GM23338 (cell line): ENCODE measurements around the gene DNAJB2. TPM values are rescaled to one million over a fixed set of nuclear protein-coding genes. Genes with fewer than 3 reads are reported as not detected.

Source experiments
- ATAC-seq: fragments of 200-7000 bp; cut with Tn5 transposase; 3 replicates; pipeline ENCODE4 v1.9.1; 2020
- DNase-seq: peaks from one replicate; pipeline ENCODE4 v3.0.0-alpha.2; 2015; ENCODE audit warnings: low spot score
- H2AFZ ChIP-seq: fragments of 200-600 bp; sonication (generic); 2 replicates; pipeline ENCODE4 v1.8.0; 2016; ENCODE audit warnings: antibody characterized with exemption, mild to moderate bottlenecking, moderate library complexity
- H3F3A ChIP-seq: fragments of 200-600 bp; sonication (generic); replicated peaks from 2 replicates; pipeline ENCODE4 v1.8.0; 2017; ENCODE audit warnings: antibody characterized with exemption, mixed run types, low read depth
- H3K27ac ChIP-seq: fragments of 200-600 bp; sonication (generic); 2 replicates; pipeline ENCODE4 v1.6.1; 2016; ENCODE audit warnings: low read depth
- H3K27me3 ChIP-seq: fragments of 200-600 bp; sonication (generic); 2 replicates; pipeline ENCODE4 v1.8.0; 2016; ENCODE audit warnings: mild to moderate bottlenecking, mixed run types, moderate library complexity; ENCODE audit not compliant: insufficient read depth
- H3K36me3 ChIP-seq: fragments of 200-600 bp; sonication (generic); 2 replicates; pipeline ENCODE4 v1.8.0; 2016; ENCODE audit warnings: mild to moderate bottlenecking; ENCODE audit not compliant: insufficient read depth
- H3K4me1 ChIP-seq: fragments of 200-600 bp; sonication (generic); 2 replicates; pipeline ENCODE4 v1.8.0; 2016; ENCODE audit warnings: mild to moderate bottlenecking, moderate library complexity; ENCODE audit not compliant: insufficient read depth
- H3K4me2 ChIP-seq: fragments of 200-600 bp; sonication (generic); 2 replicates; pipeline ENCODE4 v1.7.1; 2017; ENCODE audit warnings: mixed run types
- H3K4me3 ChIP-seq: fragments of 200-600 bp; sonication (generic); 2 replicates; pipeline ENCODE4 v1.6.1; 2016; ENCODE audit warnings: mixed run types
- H3K79me2 ChIP-seq: fragments of 200-600 bp; sonication (generic); replicated peaks from 2 replicates; pipeline ENCODE4 v1.8.0; 2017; ENCODE audit warnings: mild to moderate bottlenecking; ENCODE audit not compliant: insufficient read depth
- H3K9me2 ChIP-seq: fragments of 200-600 bp; sonication (generic); 2 replicates; pipeline ENCODE4 v1.8.0; 2017; ENCODE audit not compliant: insufficient read depth
- H4K20me1 ChIP-seq: fragments of 200-600 bp; sonication (generic); replicated peaks from 2 replicates; pipeline ENCODE4 v1.8.0; 2017; ENCODE audit warnings: mild to moderate bottlenecking; ENCODE audit not compliant: insufficient read depth
- H3K27ac Mint-ChIP-seq: 2 replicates; pipeline ENCODE4 v1.8.0; 2020; ENCODE audit warnings: inconsistent platforms, mild to moderate bottlenecking, moderate library complexity, mixed read lengths
- H3K27me3 Mint-ChIP-seq: 3 replicates; pipeline ENCODE4 v1.8.0; 2022; ENCODE audit warnings: low read depth, mild to moderate bottlenecking, moderate library complexity, mixed read lengths, inconsistent platforms; ENCODE audit not compliant: insufficient read depth, poor library complexity
- H3K36me3 Mint-ChIP-seq: 3 replicates; pipeline ENCODE4 v1.8.0; 2021; ENCODE audit warnings: low read depth, mild to moderate bottlenecking, inconsistent platforms, moderate library complexity, mixed read lengths
- H3K4me1 Mint-ChIP-seq: 3 replicates; pipeline ENCODE4 v1.8.0; 2020; ENCODE audit warnings: mild to moderate bottlenecking, inconsistent platforms, mixed read lengths
- H3K4me3 Mint-ChIP-seq: 3 replicates; pipeline ENCODE4 v1.8.0; 2021; ENCODE audit warnings: moderate library complexity, mild to moderate bottlenecking, inconsistent platforms, mixed read lengths
- H3K9me3 Mint-ChIP-seq: 3 replicates; pipeline ENCODE4 v1.8.0; 2020; ENCODE audit warnings: moderate library complexity, mild to moderate bottlenecking, inconsistent platforms, mixed read lengths
- CREB1 ChIP-seq: fragments of 250-450 bp; sonication (Bioruptor Pico); IDR thresholded peaks from 2 replicates; pipeline ENCODE4 v1.5.0; 2020; ENCODE audit warnings: low read depth, mild to moderate bottlenecking, moderate library complexity
- ETS1 ChIP-seq: IDR thresholded peaks from 2 replicates; pipeline ENCODE4 v1.6.1; 2016; ENCODE audit warnings: antibody characterized with exemption
- JUNB ChIP-seq: IDR thresholded peaks from one replicate; pipeline ENCODE4 v1.6.1; 2016; ENCODE audit warnings: antibody characterized with exemption; ENCODE audit not compliant: unreplicated experiment
- NANOG ChIP-seq: IDR thresholded peaks from 2 replicates; pipeline ENCODE4 v1.6.1; 2016; ENCODE audit warnings: antibody characterized with exemption, borderline replicate concordance
- REST ChIP-seq: IDR thresholded peaks from one replicate; pipeline ENCODE4 v1.6.1; 2018; ENCODE audit warnings: antibody characterized with exemption; ENCODE audit not compliant: unreplicated experiment
- STAT1 ChIP-seq: IDR thresholded peaks from one replicate; pipeline ENCODE4 v1.6.1; 2016; ENCODE audit warnings: antibody characterized with exemption; ENCODE audit not compliant: unreplicated experiment
- ZNF114 ChIP-seq: fragments of 250-450 bp; sonication (Bioruptor Pico); IDR thresholded peaks from 2 replicates; pipeline ENCODE4 v1.5.0; 2020; ENCODE audit warnings: mild to moderate bottlenecking, moderate library complexity
- ZNF331 ChIP-seq: fragments of 250-450 bp; sonication (Bioruptor Pico); IDR thresholded peaks from 2 replicates; pipeline ENCODE4 v1.5.0; 2020; ENCODE audit warnings: low read depth, mild to moderate bottlenecking, moderate library complexity
- ZNF462 ChIP-seq: fragments of 250-450 bp; sonication (Bioruptor Pico); IDR thresholded peaks from 2 replicates; pipeline ENCODE4 v1.5.0; 2020; ENCODE audit warnings: mild to moderate bottlenecking, moderate library complexity
- polyA plus RNA-seq: library from polyadenylated mRNA; unstranded; fragments of >200 nt; fragmentation: Nextera tagmentation; extraction: Ambion mirVana; gene quantifications from 2 replicates; pipeline ENCODE4 v1.2.1, GENCODE V29; 2016
- total RNA-seq: library from RNA; depleted of rRNA; stranded (reverse); fragments of >200 nt; shearing (Covaris generic); gene quantifications from 2 replicates; pipeline ENCODE4 v1.2.3, GENCODE V29; 2014

DNAJB2 gene
- total and polyA plus RNA-seq, 2 experiments from 2014 or later = 6.4 to 25.9 TPM

GRCh38 chr2:219252570-219252899 is 26.6 kb upstream of the DNAJB2 start:
- Histone ChIP-seq H2AFZ (peak overlapping the region; percentile 19), H3K27me3 (peaks cover 48% of the 10 kb centered on the region), H3K4me1 (peaks cover 7% of the 10 kb centered on the region; the same call in 1 of the 2 replicates), H3K4me3 (peak overlapping the region; percentile 74), H3K36me3 (peaks cover 3% of the 10 kb centered on the region; the same call in 1 of the 2 replicates), H3K4me2 (peak overlapping the region; percentile 96), H3K27ac (no peak overlapping the region), H3K79me2 (no peaks in the 10 kb centered on the region), H3F3A (no peaks in the 10 kb centered on the region; the same call in 1 of the 2 replicates), H4K20me1 (no peaks in the 10 kb centered on the region), H3K9me2 (no peaks in the 10 kb centered on the region)
- Mint-ChIP-seq H3K4me3 (peak overlapping the region; percentile 85), H3K27ac (peak overlapping the region; percentile 70; the same call in 1 of the 2 replicates), H3K9me3 (no peaks in the 10 kb centered on the region), H3K4me1 (peaks cover 44% of the 10 kb centered on the region), H3K27me3 (peaks cover 41% of the 10 kb centered on the region), H3K36me3 (peaks cover 40% of the 10 kb centered on the region)
- DNase-seq (no peak), ATAC-seq (peak; percentile 1)
- TF ChIP-seq NANOG (no peak), ZNF462 (no peak), CREB1 (CRISPR knock-in tag) (no peak), ZNF331 (CRISPR knock-in tag) (no peak), STAT1 (no peak), JUNB (no peak), REST (no peak), ETS1 (no peak), ZNF114 (no peak)
